Neural progenitor cell (in vitro differentiated cells): ENCODE measurements around the gene TTLL5. TPM values are rescaled to one million over a fixed set of nuclear protein-coding genes. Genes with fewer than 3 reads are reported as not detected.
A peak's percentile ranks its signal among the peaks of the same experiment; 100 is the strongest.

Experiments used
- DNase-seq: peaks from one replicate; pipeline ENCODE4 v3.0.0-alpha.2; 2016; ENCODE audit warnings: low spot score
- H2AFZ ChIP-seq: fragments of 200-600 bp; sonication (generic); replicated peaks from 2 replicates; pipeline ENCODE4 v1.6.1; 2016; ENCODE audit warnings: antibody characterized with exemption
- H3F3A ChIP-seq: fragments of 200-600 bp; sonication (generic); 2 replicates; pipeline ENCODE4 v1.6.1; 2016; ENCODE audit warnings: antibody characterized with exemption, low read depth
- H3K27ac ChIP-seq: fragments of 200-600 bp; sonication (generic); 2 replicates; pipeline ENCODE4 v1.5.1; 2016; ENCODE audit warnings: mild to moderate bottlenecking
- H3K27me3 ChIP-seq: fragments of 200-600 bp; sonication (generic); 2 replicates; pipeline ENCODE4 v1.6.1; 2016; ENCODE audit warnings: mild to moderate bottlenecking, moderate library complexity
- H3K36me3 ChIP-seq: fragments of 200-600 bp; sonication (generic); 2 replicates; pipeline ENCODE4 v1.5.1; 2016
- H3K4me1 ChIP-seq: fragments of 200-600 bp; sonication (generic); 2 replicates; pipeline ENCODE4 v1.6.1; 2016; ENCODE audit warnings: mixed run types
- H3K4me2 ChIP-seq: fragments of 200-600 bp; sonication (generic); 2 replicates; pipeline ENCODE4 v1.6.1; 2016
- H3K4me3 ChIP-seq: fragments of 200-600 bp; sonication (generic); 2 replicates; pipeline ENCODE4 v1.5.1; 2016
- H3K79me2 ChIP-seq: fragments of 200-600 bp; sonication (generic); 2 replicates; pipeline ENCODE4 v1.6.1; 2016; ENCODE audit warnings: low read depth
- H3K9ac ChIP-seq: fragments of 200-600 bp; sonication (generic); 2 replicates; pipeline ENCODE4 v1.6.1; 2016
- H3K9me3 ChIP-seq: fragments of 200-600 bp; sonication (generic); 2 replicates; pipeline ENCODE4 v1.5.1; 2016; ENCODE audit warnings: low read depth
- H4K20me1 ChIP-seq: fragments of 200-600 bp; sonication (generic); 2 replicates; pipeline ENCODE4 v1.6.1; 2016; ENCODE audit warnings: low read depth
- H3K27ac Mint-ChIP-seq: 3 replicates; pipeline ENCODE4 v1.8.0; 2021; ENCODE audit warnings: mixed read lengths
- H3K27me3 Mint-ChIP-seq: 2 replicates; pipeline ENCODE4 v1.8.0; 2022; ENCODE audit warnings: low read depth, mild to moderate bottlenecking, inconsistent platforms, moderate library complexity, mixed read lengths; ENCODE audit not compliant: insufficient read depth
- H3K36me3 Mint-ChIP-seq: 3 replicates; pipeline ENCODE4 v1.8.0; 2021; ENCODE audit warnings: mixed read lengths
- H3K4me1 Mint-ChIP-seq: 3 replicates; pipeline ENCODE4 v1.8.0; 2021; ENCODE audit warnings: mixed read lengths
- H3K4me3 Mint-ChIP-seq: 3 replicates; pipeline ENCODE4 v1.8.0; 2021; ENCODE audit warnings: mild to moderate bottlenecking, moderate library complexity, mixed read lengths
- H3K9me3 Mint-ChIP-seq: 3 replicates; pipeline ENCODE4 v1.8.0; 2020; ENCODE audit warnings: mixed read lengths
- CTCF ChIP-seq: fragments of 200-600 bp; sonication (generic); IDR thresholded peaks from 2 replicates; pipeline ENCODE4 v1.5.1; 2017; ENCODE audit warnings: antibody characterized with exemption, mild to moderate bottlenecking
- EZH2 ChIP-seq: fragments of 200-600 bp; sonication (generic); IDR thresholded peaks from 2 replicates; pipeline ENCODE4 v1.6.1; 2017; ENCODE audit warnings: antibody characterized with exemption, mild to moderate bottlenecking, moderate library complexity
- EZH2phosphoT487 ChIP-seq: fragments of 200-600 bp; sonication (generic); IDR thresholded peaks from 2 replicates; pipeline ENCODE4 v1.6.1; 2017; ENCODE audit warnings: antibody characterized with exemption
- total RNA-seq: library from RNA; depleted of rRNA; stranded (reverse); fragments of >200 nt; gene quantifications from 2 replicates; pipeline ENCODE4 v1.2.3, GENCODE V29; 2015; ENCODE audit warnings: low replicate concordance

The TTLL5 gene
- total RNA-seq, 1 donor from 2014 or later, result 61.4 TPM

- Histone ChIP-seq H3K4me2 (no peak overlapping the region), H3K79me2 (no peaks in the 10 kb centered on the region)
- no peaks in the 10 kb centered on the region for H3K9me3 Mint-ChIP-seq
These were observed 244.3 kb downstream of the TTLL5 start for GRCh38 chr14:75905147-75905904.

GRCh38 chr14:75906228-75906627 is 245.2 kb downstream of the TTLL5 start:
- Mint-ChIP-seq H3K36me3 (peaks cover 2% of the 10 kb centered on the region), H3K9me3 (no peaks in the 10 kb centered on the region), H3K4me1 (peaks cover 10% of the 10 kb centered on the region), H3K4me3 (no peak overlapping the region), H3K27me3 (peaks cover 5% of the 10 kb centered on the region), H3K27ac (no peak overlapping the region)
- Histone ChIP-seq H3K27me3 (no peaks in the 10 kb centered on the region), H3K4me3 (no peak overlapping the region), H3K4me1 (peaks cover under 1% of the 10 kb centered on the region), H3K9ac (no peak overlapping the region), H3K9me3 (no peaks in the 10 kb centered on the region), H3K79me2 (no peaks in the 10 kb centered on the region), H2AFZ (no peak overlapping the region), H3K27ac (no peak overlapping the region), H3K4me2 (no peak overlapping the region), H3F3A (no peaks in the 10 kb centered on the region), H3K36me3 (no peaks in the 10 kb centered on the region), H4K20me1 (no peaks in the 10 kb centered on the region)
- TF ChIP-seq CTCF (no peak), EZH2 (no peak), EZH2phosphoT487 (no peak)
- no peak for DNase-seq

More at GRCh38 chr14:75905147-75905904, 244.3 kb downstream of the TTLL5 start:
- peaks cover 4% of the 10 kb centered on the region for H3K36me3 Mint-ChIP-seq
- H2AFZ ChIP-seq, result no peak overlapping the region
- H3K27ac Mint-ChIP-seq, result no peak overlapping the region
- H3K4me1 Mint-ChIP-seq, result peaks cover 6% of the 10 kb centered on the region
- H3F3A ChIP-seq, result no peaks in the 10 kb centered on the region
- H3K4me3 ChIP-seq, result no peak overlapping the region
- H4K20me1 ChIP-seq, result no peaks in the 10 kb centered on the region
- TF ChIP-seq EZH2phosphoT487 (no peak), CTCF (no peak), EZH2 (no peak)
- no peak for DNase-seq
- H3K36me3 ChIP-seq, result no peaks in the 10 kb centered on the region
- peaks cover 5% of the 10 kb centered on the region for H3K27me3 Mint-ChIP-seq
- H3K9ac ChIP-seq, result no peak overlapping the region
- H3K9me3 ChIP-seq, result no peaks in the 10 kb centered on the region
- no peak overlapping the region for H3K27ac ChIP-seq
- no peaks in the 10 kb centered on the region for H3K4me1 ChIP-seq
- H3K4me3 Mint-ChIP-seq, result no peak overlapping the region
- H3K27me3 ChIP-seq, result no peaks in the 10 kb centered on the region

DNA sequence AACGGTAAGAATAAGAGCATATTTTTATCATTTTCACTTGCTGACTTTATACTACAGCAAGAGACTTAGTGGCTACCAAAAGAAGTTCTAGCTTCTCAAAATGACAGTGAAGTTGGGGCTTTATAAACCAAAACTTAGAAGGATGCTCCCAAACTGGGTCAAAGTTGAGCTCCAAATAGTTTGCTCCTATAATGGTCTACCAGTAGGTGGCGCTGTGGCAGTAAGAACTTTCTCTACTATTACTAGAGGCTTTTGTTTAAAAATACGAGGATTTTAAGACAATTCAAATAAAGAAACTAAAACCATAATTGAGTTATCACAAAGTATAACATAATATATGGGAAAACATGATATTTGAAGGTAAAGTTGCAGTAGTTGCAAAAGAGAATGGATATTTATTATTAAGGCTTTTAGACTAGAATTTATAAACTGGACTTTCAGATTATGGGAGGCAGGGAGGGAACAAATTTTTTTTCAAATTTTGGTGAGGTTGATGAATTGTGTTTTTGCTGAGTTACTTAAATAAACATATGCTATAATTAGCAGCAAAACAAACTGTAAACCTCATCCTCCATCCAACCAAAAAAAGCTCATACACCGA is 245.7 kb downstream of the TTLL5 start:
- no peak overlapping the region for H2AFZ ChIP-seq
- Mint-ChIP-seq H3K27ac (no peak overlapping the region), H3K4me1 (peaks cover 15% of the 10 kb centered on the region), H3K4me3 (no peak overlapping the region), H3K27me3 (peaks cover 5% of the 10 kb centered on the region), H3K36me3 (peaks cover 2% of the 10 kb centered on the region), H3K9me3 (no peaks in the 10 kb centered on the region)
- H3K4me3 ChIP-seq, result no peak overlapping the region
- H4K20me1 ChIP-seq, result no peaks in the 10 kb centered on the region
- no peaks in the 10 kb centered on the region for H3F3A ChIP-seq
- no peaks in the 10 kb centered on the region for H3K36me3 ChIP-seq
- H3K9ac ChIP-seq, result no peak overlapping the region
- H3K4me1 ChIP-seq, result peaks cover 6% of the 10 kb centered on the region
- no peaks in the 10 kb centered on the region for H3K27me3 ChIP-seq
- no peak overlapping the region for H3K27ac ChIP-seq
- TF ChIP-seq EZH2phosphoT487 (no peak), CTCF (peak; percentile 99)
- DNase-seq, result peak; percentile 80
- no peaks in the 10 kb centered on the region for H3K9me3 ChIP-seq
- no peaks in the 10 kb centered on the region for H3K79me2 ChIP-seq
- no peak overlapping the region for H3K4me2 ChIP-seq
